ENCODE results near the gene R3HDM2. TPM values are rescaled to one million over a fixed set of nuclear protein-coding genes. Genes with fewer than 3 reads are reported as not detected.

Gene R3HDM2
- total and polyA plus RNA-seq, 2 of the 13 experiments (the other 11 are each of a cell fraction or from before 2014, with no cell fraction given) = 11.1 to 23.5 TPM

DNA sequence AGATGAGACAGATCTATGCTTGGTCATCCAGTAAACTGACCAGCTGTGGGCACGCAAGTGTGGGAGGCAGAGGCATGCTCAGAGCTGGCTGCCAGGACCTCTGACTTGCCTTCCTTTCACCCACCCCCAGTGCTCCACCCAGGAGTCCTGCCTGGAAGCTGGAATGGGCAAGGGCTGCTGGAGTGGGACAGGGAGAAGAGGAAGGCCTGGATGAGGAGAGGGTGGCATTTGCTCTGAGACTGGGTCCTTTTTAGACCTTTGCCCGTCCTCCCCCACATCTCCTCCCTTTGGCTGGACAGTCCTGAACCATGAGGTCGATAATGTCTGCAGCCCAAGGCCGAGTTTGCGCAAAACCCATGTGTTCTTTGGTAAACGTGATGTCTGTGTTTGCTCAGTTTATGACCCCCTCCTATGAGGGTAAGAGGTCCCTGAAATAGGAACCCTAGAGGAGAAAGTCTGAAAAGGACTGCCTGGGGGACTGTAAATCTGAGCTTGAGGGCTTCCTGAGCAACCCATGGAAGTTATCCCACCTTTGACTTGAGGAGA lies 20.5 kb upstream of the R3HDM2 start (continued):
- TF ChIP-seq, protein P1, sequence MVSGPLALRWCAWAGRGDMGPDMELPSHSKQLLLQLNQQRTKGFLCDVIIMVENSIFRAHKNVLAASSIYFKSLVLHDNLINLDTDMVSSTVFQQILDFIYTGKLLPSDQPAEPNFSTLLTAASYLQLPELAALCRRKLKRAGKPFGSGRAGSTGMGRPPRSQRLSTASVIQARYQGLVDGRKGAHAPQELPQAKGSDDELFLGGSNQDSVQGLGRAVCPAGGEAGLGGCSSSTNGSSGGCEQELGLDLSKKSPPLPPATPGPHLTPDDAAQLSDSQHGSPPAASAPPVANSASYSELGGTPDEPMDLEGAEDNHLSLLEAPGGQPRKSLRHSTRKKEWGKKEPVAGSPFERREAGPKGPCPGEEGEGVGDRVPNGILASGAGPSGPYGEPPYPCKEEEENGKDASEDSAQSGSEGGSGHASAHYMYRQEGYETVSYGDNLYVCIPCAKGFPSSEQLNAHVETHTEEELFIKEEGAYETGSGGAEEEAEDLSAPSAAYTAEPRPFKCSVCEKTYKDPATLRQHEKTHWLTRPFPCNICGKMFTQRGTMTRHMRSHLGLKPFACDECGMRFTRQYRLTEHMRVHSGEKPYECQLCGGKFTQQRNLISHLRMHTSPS (CRISPR knock-in tag; IDR thresholded peaks at IDR 0.05; ENCODE audit: low read depth) = peak; percentile 94
- TF ChIP-seq, protein P2, sequence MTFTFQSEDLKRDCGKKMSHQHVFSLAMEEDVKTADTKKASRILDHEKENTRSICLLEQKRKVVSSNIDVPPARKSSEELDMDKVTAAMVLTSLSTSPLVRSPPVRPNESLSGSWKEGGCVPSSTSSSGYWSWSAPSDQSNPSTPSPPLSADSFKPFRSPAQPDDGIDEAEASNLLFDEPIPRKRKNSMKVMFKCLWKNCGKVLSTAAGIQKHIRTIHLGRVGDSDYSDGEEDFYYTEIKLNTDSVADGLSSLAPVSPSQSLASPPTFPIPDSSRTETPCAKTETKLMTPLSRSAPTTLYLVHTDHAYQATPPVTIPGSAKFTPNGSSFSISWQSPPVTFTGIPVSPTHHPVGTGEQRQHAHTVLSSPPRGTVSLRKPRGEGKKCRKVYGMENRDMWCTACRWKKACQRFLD (CRISPR knock-in tag; IDR thresholded peaks at IDR 0.05; ENCODE audit: borderline replicate concordance) = 0 out of 2 replicates have a peak, but pooled peaks have one; percentile 19
- no peak for TF ChIP-seq SP1 (IDR thresholded peaks at IDR 0.05)
- peak; percentile 31; the same call in 1 of the 2 replicates for TF ChIP-seq SP1 (CRISPR knock-in tag; IDR thresholded peaks at IDR 0.05)
- TF ChIP-seq ZC3H13 (CRISPR knock-in tag; IDR thresholded peaks at IDR 0.05) = no peak
- TF ChIP-seq KDM1A (CRISPR knock-in tag; IDR thresholded peaks at IDR 0.05) = peak; percentile 88; the same call in 1 of the 2 replicates
- TF ChIP-seq, protein P3, sequence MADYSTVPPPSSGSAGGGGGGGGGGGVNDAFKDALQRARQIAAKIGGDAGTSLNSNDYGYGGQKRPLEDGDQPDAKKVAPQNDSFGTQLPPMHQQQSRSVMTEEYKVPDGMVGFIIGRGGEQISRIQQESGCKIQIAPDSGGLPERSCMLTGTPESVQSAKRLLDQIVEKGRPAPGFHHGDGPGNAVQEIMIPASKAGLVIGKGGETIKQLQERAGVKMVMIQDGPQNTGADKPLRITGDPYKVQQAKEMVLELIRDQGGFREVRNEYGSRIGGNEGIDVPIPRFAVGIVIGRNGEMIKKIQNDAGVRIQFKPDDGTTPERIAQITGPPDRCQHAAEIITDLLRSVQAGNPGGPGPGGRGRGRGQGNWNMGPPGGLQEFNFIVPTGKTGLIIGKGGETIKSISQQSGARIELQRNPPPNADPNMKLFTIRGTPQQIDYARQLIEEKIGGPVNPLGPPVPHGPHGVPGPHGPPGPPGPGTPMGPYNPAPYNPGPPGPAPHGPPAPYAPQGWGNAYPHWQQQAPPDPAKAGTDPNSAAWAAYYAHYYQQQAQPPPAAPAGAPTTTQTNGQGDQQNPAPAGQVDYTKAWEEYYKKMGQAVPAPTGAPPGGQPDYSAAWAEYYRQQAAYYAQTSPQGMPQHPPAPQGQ (CRISPR knock-in tag; IDR thresholded peaks at IDR 0.05; ENCODE audit: borderline replicate concordance) = no peak; the same call in 1 of the 2 replicates
- TF ChIP-seq CHD2 (IDR thresholded peaks at IDR 0.05; ENCODE audit: low read depth, low read length) = no peak
- no peak for TF ChIP-seq ZNF737 (CRISPR knock-in tag; IDR thresholded peaks at IDR 0.05; ENCODE audit: borderline replicate concordance)
- no peak for TF ChIP-seq MTA3 (CRISPR knock-in tag; IDR thresholded peaks at IDR 0.05)
- TF ChIP-seq PHF20 (CRISPR knock-in tag; IDR thresholded peaks at IDR 0.05) = no peak
- TF ChIP-seq PRMT3 (CRISPR knock-in tag; IDR thresholded peaks at IDR 0.05; ENCODE audit: borderline replicate concordance, low read depth) = no peak
- peak; percentile 33; the same call in 1 of the 2 replicates for TF ChIP-seq ZC3H4 (CRISPR knock-in tag; IDR thresholded peaks at IDR 0.05; ENCODE audit: borderline replicate concordance)
- TF ChIP-seq, protein P4, sequence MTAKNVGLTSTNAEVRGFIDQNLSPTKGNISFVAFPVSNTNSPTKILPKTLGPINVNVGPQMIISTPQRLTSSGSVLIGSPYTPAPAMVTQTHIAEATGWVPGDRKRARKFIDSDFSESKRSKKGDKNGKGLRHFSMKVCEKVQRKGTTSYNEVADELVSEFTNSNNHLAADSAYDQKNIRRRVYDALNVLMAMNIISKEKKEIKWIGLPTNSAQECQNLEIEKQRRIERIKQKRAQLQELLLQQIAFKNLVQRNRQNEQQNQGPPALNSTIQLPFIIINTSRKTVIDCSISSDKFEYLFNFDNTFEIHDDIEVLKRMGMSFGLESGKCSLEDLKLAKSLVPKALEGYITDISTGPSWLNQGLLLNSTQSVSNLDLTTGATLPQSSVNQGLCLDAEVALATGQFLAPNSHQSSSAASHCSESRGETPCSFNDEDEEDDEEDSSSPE (CRISPR knock-in tag; IDR thresholded peaks at IDR 0.05) = peak; percentile 75; the same call in 1 of the 2 replicates
- TF ChIP-seq, protein P5, sequence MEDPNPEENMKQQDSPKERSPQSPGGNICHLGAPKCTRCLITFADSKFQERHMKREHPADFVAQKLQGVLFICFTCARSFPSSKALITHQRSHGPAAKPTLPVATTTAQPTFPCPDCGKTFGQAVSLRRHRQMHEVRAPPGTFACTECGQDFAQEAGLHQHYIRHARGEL (CRISPR knock-in tag; IDR thresholded peaks at IDR 0.05) = no peak
- TF ChIP-seq, protein P6, sequence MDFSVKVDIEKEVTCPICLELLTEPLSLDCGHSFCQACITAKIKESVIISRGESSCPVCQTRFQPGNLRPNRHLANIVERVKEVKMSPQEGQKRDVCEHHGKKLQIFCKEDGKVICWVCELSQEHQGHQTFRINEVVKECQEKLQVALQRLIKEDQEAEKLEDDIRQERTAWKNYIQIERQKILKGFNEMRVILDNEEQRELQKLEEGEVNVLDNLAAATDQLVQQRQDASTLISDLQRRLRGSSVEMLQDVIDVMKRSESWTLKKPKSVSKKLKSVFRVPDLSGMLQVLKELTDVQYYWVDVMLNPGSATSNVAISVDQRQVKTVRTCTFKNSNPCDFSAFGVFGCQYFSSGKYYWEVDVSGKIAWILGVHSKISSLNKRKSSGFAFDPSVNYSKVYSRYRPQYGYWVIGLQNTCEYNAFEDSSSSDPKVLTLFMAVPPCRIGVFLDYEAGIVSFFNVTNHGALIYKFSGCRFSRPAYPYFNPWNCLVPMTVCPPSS (IDR thresholded peaks at IDR 0.05) = no peak
- TF ChIP-seq DNMT1 (CRISPR knock-in tag; IDR thresholded peaks at IDR 0.05) = no peak
- TF ChIP-seq ZNF607 (CRISPR knock-in tag; IDR thresholded peaks at IDR 0.05; ENCODE audit: borderline replicate concordance) = peak; percentile 80; the same call in 1 of the 2 replicates
- no peak for TF ChIP-seq TBP (CRISPR knock-in tag; IDR thresholded peaks at IDR 0.05)
- TF ChIP-seq, protein P7, sequence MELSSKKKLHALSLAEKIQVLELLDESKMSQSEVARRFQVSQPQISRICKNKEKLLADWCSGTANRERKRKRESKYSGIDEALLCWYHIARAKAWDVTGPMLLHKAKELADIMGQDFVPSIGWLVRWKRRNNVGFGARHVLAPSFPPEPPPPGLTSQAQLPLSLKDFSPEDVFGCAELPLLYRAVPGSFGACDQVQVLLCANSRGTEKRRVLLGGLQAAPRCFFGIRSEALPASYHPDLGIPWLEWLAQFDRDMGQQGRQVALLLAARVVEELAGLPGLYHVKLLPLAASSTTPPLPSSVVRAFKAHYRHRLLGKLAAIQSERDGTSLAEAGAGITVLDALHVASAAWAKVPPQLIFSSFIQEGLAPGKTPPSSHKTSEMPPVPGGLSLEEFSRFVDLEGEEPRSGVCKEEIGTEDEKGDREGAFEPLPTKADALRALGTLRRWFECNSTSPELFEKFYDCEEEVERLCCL (CRISPR knock-in tag; IDR thresholded peaks at IDR 0.05; ENCODE audit: borderline replicate concordance) = no peak
- TF ChIP-seq REXO4 (CRISPR knock-in tag; IDR thresholded peaks at IDR 0.05; ENCODE audit: borderline replicate concordance) = no peak
